GM18868 (cell line): ENCODE data around the gene KIF13A.
"Not testable (repeated sequence)": the region's sequence is repeated elsewhere in the genome, so short reads cannot be mapped to it uniquely, and the experiment has no call there.

Source experiments
- ATAC-seq: cut with Tn5 transposase; IDR thresholded peaks from one replicate; pipeline ENCODE4 v1.9.1; 2021; ENCODE audit warnings: mild to moderate bottlenecking, moderate library complexity; ENCODE audit not compliant: unreplicated experiment

Gene KIF13A

GRCh38 chr6:17877196-17877894 is 110.1 kb downstream of the KIF13A start:
- ATAC-seq, result no peak

GRCh38 chr6:17874753-17875152 is 112.7 kb downstream of the KIF13A start:
- no peak for ATAC-seq

GRCh38 chr6:17872908-17873307 is 114.5 kb downstream of the KIF13A start:
- no peak for ATAC-seq

GRCh38 chr6:17871836-17872235 is 115.6 kb downstream of the KIF13A start:
- no peak for ATAC-seq

GRCh38 chr6:17871189-17871519 is 116.3 kb downstream of the KIF13A start:
- ATAC-seq, result no peak

GRCh38 chr6:17870300-17871188 is 116.9 kb downstream of the KIF13A start:
- ATAC-seq, result no peak

- ATAC-seq, result no peak
These were observed 117.7 kb downstream of the KIF13A start for GRCh38 chr6:17869753-17870050.

- ATAC-seq, result no peak
These were observed 118.3 kb downstream of the KIF13A start for GRCh38 chr6:17869010-17869752.

- ATAC-seq, result no peak
These were observed 119.6 kb downstream of the KIF13A start for GRCh38 chr6:17867880-17868279.

- no peak for ATAC-seq
These were observed 120.5 kb downstream of the KIF13A start for GRCh38 chr6:17866876-17867444.

GRCh38 chr6:17865798-17866725 is 121.4 kb downstream of the KIF13A start:
- no peak for ATAC-seq

GRCh38 chr6:17865243-17865642 is 122.2 kb downstream of the KIF13A start:
- no peak for ATAC-seq

GRCh38 chr6:17863901-17864754 is 123.3 kb downstream of the KIF13A start:
- ATAC-seq, result no peak

GRCh38 chr6:17861361-17861760 is 126.1 kb downstream of the KIF13A start:
- no peak for ATAC-seq

GRCh38 chr6:17859846-17860245 is 127.6 kb downstream of the KIF13A start:
- no peak for ATAC-seq

- ATAC-seq, result no peak
These were observed 128.9 kb downstream of the KIF13A start for GRCh38 chr6:17858584-17858983.

- not testable (repeated sequence) for ATAC-seq
These were observed 130.2 kb downstream of the KIF13A start for GRCh38 chr6:17857188-17857587.

GRCh38 chr6:17856306-17856705 is 131.1 kb downstream of the KIF13A start:
- no peak for ATAC-seq

GRCh38 chr6:17855381-17855780 is 132.1 kb downstream of the KIF13A start:
- ATAC-seq, result no peak
